GM12875 (cell line): Measurements from ENCODE around the gene ASPHD1.
A peak's percentile ranks its signal among the peaks of the same experiment; 100 is the strongest.
"Not testable (repeated sequence)": the region's sequence is repeated elsewhere in the genome, so short reads cannot be mapped to it uniquely, and the experiment has no call there.

Source experiments
- H3K4me3 ChIP-seq: one replicate; pipeline ENCODE4 v1.5.1; 2011; ENCODE audit warnings: low read depth, low read length, control low read depth
- CTCF ChIP-seq: IDR thresholded peaks from 2 replicates; pipeline ENCODE4 v1.5.1; 2011; ENCODE audit warnings: low read depth, mild to moderate bottlenecking, control low read depth, inconsistent platforms, low read length, moderate library complexity, borderline replicate concordance; ENCODE audit not compliant: insufficient read depth

Gene ASPHD1

DNA sequence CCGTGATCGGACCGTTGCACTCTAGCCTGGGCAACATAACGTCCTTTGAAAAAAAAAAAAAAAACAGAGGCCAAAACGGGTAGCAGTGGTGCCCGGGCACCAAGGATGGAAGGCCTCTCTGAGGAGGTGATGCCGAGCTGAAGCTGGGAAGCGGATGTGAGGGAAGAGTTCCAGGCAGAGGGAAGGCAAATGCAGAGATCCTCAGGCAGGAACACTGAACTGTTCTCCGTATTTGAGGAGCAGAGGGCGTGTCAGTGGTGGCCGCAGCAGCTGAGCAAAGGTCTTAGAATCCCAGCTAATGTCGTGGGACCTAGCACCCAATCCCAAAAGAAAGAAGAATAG, 26.4 kb downstream of the ASPHD1 start:
- peak overlapping the region; percentile 95 for H3K4me3 ChIP-seq
- TF ChIP-seq CTCF, result no peak

DNA sequence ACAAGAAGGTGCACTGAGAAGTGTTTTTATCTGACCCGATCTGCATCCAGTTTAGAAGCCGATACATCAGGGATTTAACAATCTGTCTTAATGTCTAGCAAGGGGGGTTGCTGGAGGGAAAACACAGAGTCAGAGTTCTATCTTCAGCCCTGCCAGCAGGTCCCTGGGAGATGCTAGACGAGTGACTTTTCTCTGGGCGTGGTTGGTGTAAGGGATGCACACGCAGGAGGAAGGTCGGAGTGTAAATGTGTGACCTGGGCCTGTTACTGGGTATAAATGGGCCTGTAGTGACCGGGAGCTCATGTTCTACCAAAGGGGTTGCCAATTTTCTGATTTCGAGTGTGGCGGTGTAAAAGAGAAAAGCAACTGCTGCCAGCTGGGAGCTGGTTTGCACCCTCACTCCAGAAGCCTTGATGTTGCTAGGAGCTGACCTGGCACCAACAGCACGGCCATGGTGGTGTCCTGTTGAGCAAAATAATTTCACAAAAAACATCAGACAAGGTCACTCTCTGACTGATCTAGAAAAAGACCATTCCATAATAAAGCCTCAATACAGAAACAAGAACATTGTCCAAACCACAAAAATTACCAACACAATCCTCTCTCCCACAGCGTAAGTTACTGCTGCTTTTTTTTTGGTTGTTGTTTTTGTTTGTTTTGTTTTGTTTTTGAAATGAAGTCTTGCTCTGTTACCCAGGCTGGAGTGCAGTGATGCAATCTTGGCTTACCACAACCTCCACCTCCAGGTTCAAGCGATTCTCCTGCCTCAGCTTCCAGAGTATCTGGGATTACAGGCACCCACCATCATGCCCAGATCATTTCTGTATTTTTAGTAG, 27.0 kb downstream of the ASPHD1 start:
- no peak for TF ChIP-seq CTCF
- no peak overlapping the region for H3K4me3 ChIP-seq

- H3K4me3 ChIP-seq, result not testable (repeated sequence)
Observed at GRCh38 chr16:29931750-29932149, 31.5 kb downstream of the ASPHD1 start.

- TF ChIP-seq CTCF, result no peak
- no peak overlapping the region for H3K4me3 ChIP-seq
Observed at GRCh38 chr16:29940656-29941055, 40.4 kb downstream of the ASPHD1 start.

- H3K4me3 ChIP-seq, result no peak overlapping the region
- TF ChIP-seq CTCF, result no peak
Observed at GRCh38 chr16:29943846-29944799, 43.8 kb downstream of the ASPHD1 start.

DNA sequence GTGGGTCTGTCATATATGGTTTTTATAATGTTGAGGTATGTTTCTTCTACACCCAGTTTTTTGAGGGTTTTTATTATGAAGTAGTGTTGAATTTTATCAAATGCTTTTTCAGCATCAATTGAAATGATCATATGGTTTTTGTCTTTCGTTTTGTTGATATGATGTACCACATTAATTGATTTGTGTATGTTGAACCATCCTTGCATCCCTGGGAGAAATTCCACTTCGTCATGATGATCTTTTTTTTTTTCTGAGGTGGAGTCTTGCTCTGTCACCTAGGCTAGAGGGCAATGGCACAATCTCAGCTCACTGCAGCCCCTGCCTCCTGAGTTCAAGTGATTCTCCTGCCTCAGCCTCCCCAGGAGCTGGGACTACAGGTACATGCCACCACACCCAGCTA, 47.6 kb downstream of the ASPHD1 start:
- H3K4me3 ChIP-seq, result no peak overlapping the region

More for the DNA sequence above, 47.6 kb downstream of the ASPHD1 start:
- no peak for TF ChIP-seq CTCF
